Stomach (tissue), 4 donors: ENCODE data around the gene COMMD9.

ENCODE experiments used
- CTCF ChIP-seq, 7 experiments: fragments of 450-650 bp in 4 of 7; fragments of 200-600 bp in 3 of 7; sonication (generic) in 3 of 7; IDR thresholded peaks; one replicate each; pipeline ENCODE4 v1.5.1; 2016 to 2019; ENCODE audit warnings: antibody characterized with exemption in 7 of 7, control low read depth in 2 of 7, mild to moderate bottlenecking in 1 of 7
- EP300 ChIP-seq: sonication (generic); formaldehyde crosslinking; IDR thresholded peaks from one replicate; pipeline ENCODE4 v1.6.1; 2017; ENCODE audit warnings: antibody characterized with exemption
- POLR2A ChIP-seq, 4 donors: fragments of 450-650 bp; IDR thresholded peaks; one replicate each; pipeline ENCODE4 v1.6.1; 2016; ENCODE audit warnings: antibody characterized with exemption in 4 of 4, control low read depth in 2 of 4, mild to moderate bottlenecking in 1 of 4, moderate library complexity in 1 of 4
- POLR2AphosphoS5 ChIP-seq, 3 donors: sonication (generic); formaldehyde crosslinking; IDR thresholded peaks; one replicate each; pipeline ENCODE4 v1.6.1; 2016; ENCODE audit warnings: antibody characterized with exemption in 3 of 3

- TF ChIP-seq CTCF (IDR thresholded peaks at IDR 0.05): no peak
- TF ChIP-seq POLR2A (IDR thresholded peaks at IDR 0.05): no peak
- no peak for TF ChIP-seq POLR2AphosphoS5 (IDR thresholded peaks at IDR 0.05)
- TF ChIP-seq EP300: no peak
Observed at GRCh38 chr11:36295926-36296325, 6.7 kb upstream of the COMMD9 start, which contains the start of gene PRR5L.
